HG03196 (cell line): ENCODE results near the gene GPM6B.

Experiments
- ATAC-seq: cut with Tn5 transposase; IDR thresholded peaks from one replicate; pipeline ENCODE4 v1.9.1; 2021; ENCODE audit not compliant: unreplicated experiment

The GPM6B gene

GRCh38 chrX:13825178-13825762 lies 8.4 kb upstream of the GPM6B start:
- no peak for ATAC-seq

- no peak for ATAC-seq
These were observed 7.9 kb upstream of the GPM6B start for GRCh38 chrX:13824746-13825145.

GRCh38 chrX:13821738-13822137 lies 4.8 kb upstream of the GPM6B start:
- no peak for ATAC-seq

- ATAC-seq: no peak
These were observed 717 bp downstream of the GPM6B start for GRCh38 chrX:13816176-13816575.

GRCh38 chrX:13815664-13816063 lies 1.2 kb downstream of the GPM6B start:
- ATAC-seq: no peak

GRCh38 chrX:13808865-13809264 lies 8.0 kb downstream of the GPM6B start:
- ATAC-seq: no peak

GRCh38 chrX:13808293-13808692 lies 8.6 kb downstream of the GPM6B start:
- ATAC-seq: no peak

- no peak for ATAC-seq
These were observed 11.7 kb downstream of the GPM6B start for GRCh38 chrX:13805241-13805640.

GRCh38 chrX:13803116-13803515 lies 13.8 kb downstream of the GPM6B start:
- ATAC-seq: no peak

GRCh38 chrX:13798184-13798583 lies 18.7 kb downstream of the GPM6B start:
- ATAC-seq: no peak

GRCh38 chrX:13797512-13797911 lies 19.4 kb downstream of the GPM6B start:
- no peak for ATAC-seq

GRCh38 chrX:13794417-13794816 lies 22.5 kb downstream of the GPM6B start:
- no peak for ATAC-seq

GRCh38 chrX:13793897-13794296 lies 23.0 kb downstream of the GPM6B start:
- no peak for ATAC-seq

- ATAC-seq: no peak
These were observed 25.3 kb downstream of the GPM6B start for GRCh38 chrX:13791559-13791958.

GRCh38 chrX:13791145-13791544 lies 25.7 kb downstream of the GPM6B start:
- ATAC-seq: no peak

- no peak for ATAC-seq
These were observed 26.4 kb downstream of the GPM6B start for GRCh38 chrX:13790206-13791131.

- ATAC-seq: no peak
These were observed 30.8 kb downstream of the GPM6B start for GRCh38 chrX:13786048-13786447.

GRCh38 chrX:13780868-13781427 lies 35.9 kb downstream of the GPM6B start:
- ATAC-seq: no peak

- ATAC-seq: no peak
These were observed 38.0 kb downstream of the GPM6B start for GRCh38 chrX:13778916-13779315.

- ATAC-seq: no peak
These were observed 40.5 kb downstream of the GPM6B start for GRCh38 chrX:13776387-13776786.

GRCh38 chrX:13775837-13776236 lies 41.1 kb downstream of the GPM6B start:
- ATAC-seq: no peak

GRCh38 chrX:13774696-13775095 lies 42.2 kb downstream of the GPM6B start:
- ATAC-seq: no peak
